ENCODE measurements around the gene ESRRB. TPM values are rescaled to one million over a fixed set of nuclear protein-coding genes. Genes with fewer than 3 reads are reported as not detected.

The ESRRB gene
- total and polyA plus RNA-seq, 11 donors, result 4.1 to 16.9 (median 7.9) TPM

DNA sequence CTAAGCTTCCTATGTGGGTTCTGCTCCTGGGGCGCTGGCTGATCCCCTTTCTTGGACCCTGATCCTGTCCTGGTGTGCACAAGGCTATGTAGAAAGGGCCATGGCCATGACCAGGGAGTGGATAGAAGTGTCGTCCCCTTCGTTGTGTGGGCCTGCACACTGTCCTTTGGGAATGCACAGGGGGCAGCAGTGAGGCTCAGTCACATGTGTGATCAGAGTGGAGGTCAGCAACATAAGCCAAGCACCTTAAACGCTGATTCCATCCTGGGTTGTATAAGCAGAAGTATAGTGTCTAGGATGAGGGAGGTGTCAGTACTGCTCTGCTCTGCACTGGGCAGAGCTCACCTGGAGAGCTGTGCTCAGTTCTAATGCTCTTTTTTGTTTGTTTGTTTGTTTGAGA, 48.4 kb downstream of the ESRRB start:
- H3K27ac ChIP-seq, result no peak overlapping the region
- WGBS, 4 donors, result 69 to 93% (median 85%) methylated on average over 4 of the region's 4 CpGs
- H3K36me3 ChIP-seq, result no peaks in the 10 kb centered on the region
- DNase-seq, result no peak
- no peak for ATAC-seq
- no peaks in the 10 kb centered on the region for H3K27me3 ChIP-seq
- no peaks in the 10 kb centered on the region for H3K9me3 ChIP-seq
- H3K4me1 ChIP-seq, result no peaks in the 10 kb centered on the region
- no peak overlapping the region for H3K4me3 ChIP-seq
- intact Hi-C loops (cut with DNase I), result no loop called here
- no peak for TF ChIP-seq POLR2A (IDR thresholded peaks at IDR 0.05)
- TF ChIP-seq, protein P1, sequence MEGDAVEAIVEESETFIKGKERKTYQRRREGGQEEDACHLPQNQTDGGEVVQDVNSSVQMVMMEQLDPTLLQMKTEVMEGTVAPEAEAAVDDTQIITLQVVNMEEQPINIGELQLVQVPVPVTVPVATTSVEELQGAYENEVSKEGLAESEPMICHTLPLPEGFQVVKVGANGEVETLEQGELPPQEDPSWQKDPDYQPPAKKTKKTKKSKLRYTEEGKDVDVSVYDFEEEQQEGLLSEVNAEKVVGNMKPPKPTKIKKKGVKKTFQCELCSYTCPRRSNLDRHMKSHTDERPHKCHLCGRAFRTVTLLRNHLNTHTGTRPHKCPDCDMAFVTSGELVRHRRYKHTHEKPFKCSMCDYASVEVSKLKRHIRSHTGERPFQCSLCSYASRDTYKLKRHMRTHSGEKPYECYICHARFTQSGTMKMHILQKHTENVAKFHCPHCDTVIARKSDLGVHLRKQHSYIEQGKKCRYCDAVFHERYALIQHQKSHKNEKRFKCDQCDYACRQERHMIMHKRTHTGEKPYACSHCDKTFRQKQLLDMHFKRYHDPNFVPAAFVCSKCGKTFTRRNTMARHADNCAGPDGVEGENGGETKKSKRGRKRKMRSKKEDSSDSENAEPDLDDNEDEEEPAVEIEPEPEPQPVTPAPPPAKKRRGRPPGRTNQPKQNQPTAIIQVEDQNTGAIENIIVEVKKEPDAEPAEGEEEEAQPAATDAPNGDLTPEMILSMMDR (IDR thresholded peaks at IDR 0.05), result no peak

- intact Hi-C loops (cut with DNase I), result no loop called here
- no peaks in the 10 kb centered on the region for H3K27me3 ChIP-seq
- no peak overlapping the region for H3K4me3 ChIP-seq
- H3K27ac ChIP-seq, result no peak overlapping the region
- no peaks in the 10 kb centered on the region for H3K9me3 ChIP-seq
- H3K36me3 ChIP-seq, result no peaks in the 10 kb centered on the region
- DNase-seq, result no peak
- ATAC-seq, result no peak
- no peaks in the 10 kb centered on the region for H3K4me1 ChIP-seq
- TF ChIP-seq, protein P1 (IDR thresholded peaks at IDR 0.05), result no peak
- no peak for TF ChIP-seq POLR2A (IDR thresholded peaks at IDR 0.05)
- 91 to 100% (median 96%) methylated on average over 1 of the region's 1 CpG for WGBS, 4 donors
Observed at GRCh38 chr14:76426161-76426696, 50.3 kb downstream of the ESRRB start.

DNA sequence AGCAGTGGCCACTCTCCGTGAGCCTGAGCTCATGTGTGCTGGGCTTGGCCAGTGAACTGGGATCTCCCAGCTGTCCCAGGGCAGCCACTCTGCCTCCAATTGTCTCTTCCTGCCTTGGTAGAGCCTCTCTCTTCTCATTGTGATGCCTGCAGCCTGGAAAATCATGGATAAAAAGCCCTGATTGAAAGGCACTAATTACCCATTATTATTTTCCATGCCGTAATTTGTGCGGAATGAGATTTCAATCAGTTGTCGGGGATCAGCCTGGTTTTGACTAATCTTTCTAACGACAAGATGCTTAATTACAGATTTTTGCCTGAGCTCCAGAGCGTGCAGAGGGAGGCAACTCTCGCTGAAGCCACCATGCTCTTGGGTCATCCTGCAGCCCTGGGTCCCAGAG, 52.7 kb downstream of the ESRRB start:
- TF ChIP-seq POLR2A (IDR thresholded peaks at IDR 0.05), result no peak
- TF ChIP-seq, protein P1 (IDR thresholded peaks at IDR 0.05), result no peak
- no peak overlapping the region for H3K4me3 ChIP-seq
- H3K36me3 ChIP-seq, result no peaks in the 10 kb centered on the region
- DNase-seq, result no peak
- H3K27ac ChIP-seq, result no peak overlapping the region
- 83 to 88% (median 86%) methylated on average over 7 of the region's 7 CpGs for WGBS, 4 donors
- H3K27me3 ChIP-seq, result no peaks in the 10 kb centered on the region
- intact Hi-C loops (cut with DNase I), result no loop called here
- no peak for ATAC-seq
- H3K4me1 ChIP-seq, result no peaks in the 10 kb centered on the region
- no peaks in the 10 kb centered on the region for H3K9me3 ChIP-seq

GRCh38 chr14:76430017-76430416, 54.1 kb downstream of the ESRRB start:
- ATAC-seq, result no peak
- no peak for DNase-seq
- intact Hi-C loops (cut with DNase I), result loop anchor here in 1 of 10 donors (10.0 kb wide), 1 partner anchor 195 kb away; no protein-coding TSS in a partner anchor
- no peaks in the 10 kb centered on the region for H3K4me1 ChIP-seq
- TF ChIP-seq POLR2A (IDR thresholded peaks at IDR 0.05), result no peak
- TF ChIP-seq, protein P1 (IDR thresholded peaks at IDR 0.05), result no peak
- no peak overlapping the region for H3K27ac ChIP-seq
- no peaks in the 10 kb centered on the region for H3K27me3 ChIP-seq
- no peaks in the 10 kb centered on the region for H3K36me3 ChIP-seq
- H3K9me3 ChIP-seq, result no peaks in the 10 kb centered on the region
- 71 to 81% (median 76%) methylated on average over 1 of the region's 1 CpG for WGBS, 4 donors
- H3K4me3 ChIP-seq, result no peak overlapping the region

Data from heart left ventricle (tissue), 16 donors.